Neuron (in vitro differentiated cells): ENCODE results near the gene LSR.
"Not testable (repeated sequence)": the region's sequence is repeated elsewhere in the genome, so short reads cannot be mapped to it uniquely, and the experiment has no call there.

ENCODE experiments used
- H2AFZ ChIP-seq: one replicate; pipeline ENCODE4 v1.6.1; 2013; ENCODE audit warnings: low read depth, mild to moderate bottlenecking, inconsistent platforms, low read length, moderate library complexity
- H3K27me3 ChIP-seq: one replicate; pipeline ENCODE4 v1.6.1; 2013; ENCODE audit warnings: low read length; ENCODE audit not compliant: insufficient read depth
- H3K36me3 ChIP-seq: one replicate; pipeline ENCODE4 v1.6.1; 2013; ENCODE audit warnings: low read length; ENCODE audit not compliant: insufficient read depth
- H3K4me1 ChIP-seq: one replicate; pipeline ENCODE4 v1.6.1; 2013; ENCODE audit warnings: low read length; ENCODE audit not compliant: insufficient read depth
- H3K4me3 ChIP-seq: 2 replicates; pipeline ENCODE4 v1.5.1; 2013; ENCODE audit warnings: mild to moderate bottlenecking, low read length, moderate library complexity
- H3K9me3 ChIP-seq: one replicate; pipeline ENCODE4 v1.6.1; 2013; ENCODE audit warnings: low read length

The LSR gene

DNA sequence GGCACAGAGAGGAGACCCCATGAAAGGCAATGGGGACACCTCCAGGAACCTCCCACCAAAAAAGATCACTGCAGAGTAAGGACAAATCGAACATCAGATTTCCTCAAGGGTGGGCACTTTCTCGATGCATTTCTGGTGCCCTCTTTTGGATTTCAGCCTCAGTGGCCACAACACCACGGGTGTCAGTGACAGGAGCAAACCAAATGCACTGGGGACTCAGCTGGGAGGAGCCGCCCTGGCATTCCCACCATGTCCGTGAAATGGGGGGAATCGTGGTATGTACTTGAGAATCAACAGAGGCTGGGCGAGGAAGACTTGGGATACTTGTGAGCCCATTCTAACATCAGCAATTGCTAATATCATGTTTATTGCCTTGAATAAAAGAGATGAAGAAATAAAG lies 36.6 kb upstream of the LSR start:
- Histone ChIP-seq H2AFZ (no peak overlapping the region), H3K4me3 (no peak overlapping the region), H3K4me1 (no peaks in the 10 kb centered on the region)

DNA sequence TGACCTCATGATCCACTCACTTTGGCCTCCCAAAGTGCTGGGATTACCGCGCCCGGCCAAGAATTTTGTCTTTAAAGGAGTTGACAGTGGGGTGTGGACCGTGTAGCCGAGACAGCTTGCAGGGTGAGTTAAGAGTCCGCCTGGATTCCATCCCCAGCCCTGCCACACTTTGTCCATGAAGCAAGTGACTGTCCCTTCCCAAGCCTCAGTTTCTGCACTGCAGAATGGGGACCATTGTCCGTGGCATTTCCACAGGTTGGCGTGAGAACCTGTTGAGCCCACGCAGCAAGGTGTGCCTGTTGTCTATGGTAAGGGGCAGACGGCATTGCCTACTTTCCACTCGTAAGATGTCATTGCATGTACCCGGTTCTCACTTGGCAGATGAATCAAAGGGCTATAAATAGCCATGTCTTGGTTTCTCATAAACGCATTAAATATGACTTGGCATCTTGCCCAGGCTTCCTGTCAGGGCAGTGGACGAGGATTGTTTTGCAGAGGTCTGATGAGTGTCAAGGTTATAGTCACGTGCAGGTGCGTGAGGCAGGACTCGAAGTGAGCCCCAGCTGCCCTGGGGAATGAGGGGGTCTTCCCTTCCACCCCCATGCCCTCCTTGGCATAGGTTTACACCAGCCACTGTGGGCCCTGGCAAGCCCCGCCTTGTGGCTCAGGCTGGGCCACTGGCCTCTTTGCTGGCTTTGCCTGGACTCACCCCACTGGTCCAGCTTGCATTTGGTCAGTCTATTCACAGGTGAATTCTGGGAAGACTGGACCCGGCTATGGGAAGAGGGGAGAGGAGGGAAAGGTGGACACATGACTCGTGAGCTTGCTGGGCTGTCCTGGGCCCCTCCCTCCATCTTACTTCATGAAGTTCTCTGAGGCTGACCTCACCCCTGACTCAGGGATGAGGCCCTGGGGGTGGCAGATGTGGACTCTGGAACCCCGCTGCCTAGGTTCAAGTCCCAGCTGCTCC lies 34.9 kb upstream of the LSR start:
- Histone ChIP-seq H3K4me3 (no peak overlapping the region), H3K4me1 (no peaks in the 10 kb centered on the region), H3K9me3 (no peaks in the 10 kb centered on the region), H3K27me3 (no peaks in the 10 kb centered on the region), H2AFZ (no peak overlapping the region), H3K36me3 (no peaks in the 10 kb centered on the region)

More for the DNA sequence above, 36.6 kb upstream of the LSR start:
- Histone ChIP-seq H3K27me3 (no peaks in the 10 kb centered on the region), H3K9me3 (no peaks in the 10 kb centered on the region), H3K36me3 (no peaks in the 10 kb centered on the region)

DNA sequence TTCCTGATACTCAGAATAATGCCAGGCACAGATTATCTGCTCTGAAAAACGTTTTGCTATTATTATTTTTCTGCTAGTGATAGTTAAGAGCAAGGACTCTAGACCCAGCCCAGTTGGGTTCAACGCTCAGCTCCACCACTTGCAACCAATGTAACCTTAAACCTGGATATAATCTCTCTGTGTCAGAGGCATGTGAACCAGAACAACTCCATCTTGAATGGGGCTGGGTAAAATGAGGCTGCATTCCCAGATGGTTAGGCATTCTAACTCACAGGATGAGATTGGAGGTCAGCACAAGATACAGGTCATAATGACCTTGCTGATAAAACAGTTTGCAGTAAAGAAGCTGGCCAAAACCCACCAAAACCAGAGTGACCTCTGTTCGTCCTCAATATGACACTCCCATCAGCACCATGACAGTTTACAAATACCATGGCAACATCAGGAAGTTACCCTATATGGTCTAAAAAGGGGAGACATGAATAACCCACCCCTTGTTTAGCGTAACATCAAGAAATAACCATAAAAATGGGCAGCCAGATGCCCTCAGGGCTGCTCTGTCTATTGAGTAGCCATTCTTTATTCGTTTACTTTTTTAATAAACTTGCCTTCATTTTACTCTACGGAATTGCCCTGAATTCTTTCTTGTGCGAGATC lies 33.9 kb upstream of the LSR start:
- no peak overlapping the region for H2AFZ ChIP-seq
- H3K9me3 ChIP-seq: no peaks in the 10 kb centered on the region
- no peaks in the 10 kb centered on the region for H3K36me3 ChIP-seq
- H3K4me3 ChIP-seq: no peak overlapping the region
- H3K27me3 ChIP-seq: no peaks in the 10 kb centered on the region
- H3K4me1 ChIP-seq: no peaks in the 10 kb centered on the region

DNA sequence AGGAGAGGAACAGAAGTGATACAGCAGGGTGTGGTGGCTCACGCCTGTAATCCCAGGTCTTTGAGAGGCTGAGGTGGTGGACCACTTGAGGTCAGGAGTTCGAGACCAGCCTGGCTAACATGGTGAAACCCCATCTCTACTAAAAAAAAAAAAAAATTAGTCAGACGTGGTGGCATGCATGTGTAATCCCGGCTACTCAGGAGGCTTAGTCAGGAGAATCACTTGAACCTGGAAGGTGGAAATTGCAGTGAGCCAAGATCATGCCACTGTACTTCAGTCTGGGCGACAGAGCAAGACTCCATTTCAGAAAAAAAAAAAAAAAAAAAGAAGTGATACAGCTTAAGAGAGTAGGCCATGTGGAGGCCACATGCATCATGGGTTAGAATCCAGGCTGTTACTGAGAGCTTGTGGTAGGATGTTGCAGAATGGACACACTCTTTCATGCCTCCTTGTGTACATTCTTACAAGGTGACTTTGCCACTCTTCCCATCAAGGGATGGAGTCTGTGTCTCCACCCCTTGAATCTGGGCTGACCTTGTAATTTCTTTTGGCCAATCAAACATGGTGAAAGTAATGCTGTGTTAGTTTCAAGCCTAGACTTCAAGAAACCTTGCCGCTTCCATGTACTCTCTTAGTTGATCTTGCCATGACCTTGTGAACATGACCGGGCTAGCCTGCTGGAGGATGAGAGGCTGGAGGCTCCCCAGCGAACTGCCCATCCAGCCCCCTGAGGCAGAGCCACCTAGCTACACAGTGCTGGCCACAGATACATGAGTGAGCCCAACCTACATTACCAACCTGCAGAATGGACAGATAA lies 32.6 kb upstream of the LSR start:
- Histone ChIP-seq H3K4me1 (no peaks in the 10 kb centered on the region), H2AFZ (no peak overlapping the region), H3K4me3 (no peak overlapping the region), H3K9me3 (no peaks in the 10 kb centered on the region), H3K36me3 (no peaks in the 10 kb centered on the region), H3K27me3 (no peaks in the 10 kb centered on the region)

DNA sequence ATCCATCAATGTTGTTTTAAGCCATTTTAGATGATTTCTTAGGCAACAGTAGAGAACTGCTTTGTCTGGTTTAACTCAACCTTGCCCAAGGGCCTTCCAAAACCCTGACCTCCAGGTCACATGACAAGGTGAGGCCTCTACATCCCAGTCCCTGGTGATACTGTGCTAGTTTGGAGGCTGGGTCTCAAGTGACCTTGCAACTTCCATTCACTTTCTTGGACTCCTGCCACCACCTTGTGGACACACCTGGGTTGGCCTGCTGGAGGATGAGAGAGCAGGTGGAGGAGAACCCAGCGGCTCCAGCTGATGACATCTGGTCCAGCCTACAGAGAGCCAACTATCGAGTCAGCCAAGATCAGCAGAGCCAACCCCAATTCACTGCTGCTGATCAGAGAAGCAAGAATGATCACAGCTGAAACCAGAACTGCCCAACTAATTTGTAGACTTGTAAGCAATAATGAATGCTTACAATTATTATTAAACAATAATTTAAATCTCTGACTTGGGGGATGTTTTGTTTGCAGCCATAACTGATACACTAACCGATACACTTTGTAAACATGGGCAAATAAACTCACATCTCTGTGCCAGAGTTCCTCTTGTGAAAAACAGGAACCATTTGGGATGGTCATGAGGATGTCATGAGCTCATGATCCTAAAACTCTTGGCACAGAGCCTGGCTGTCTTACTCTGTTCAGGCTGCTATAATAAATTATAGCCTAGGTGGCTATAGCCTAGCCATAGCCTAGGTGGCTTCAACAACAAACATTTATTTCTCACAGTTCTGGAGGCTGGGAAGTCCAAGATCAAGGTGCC lies 31.8 kb upstream of the LSR start:
- H3K4me3 ChIP-seq: no peak overlapping the region
- H3K36me3 ChIP-seq: no peaks in the 10 kb centered on the region

DNA sequence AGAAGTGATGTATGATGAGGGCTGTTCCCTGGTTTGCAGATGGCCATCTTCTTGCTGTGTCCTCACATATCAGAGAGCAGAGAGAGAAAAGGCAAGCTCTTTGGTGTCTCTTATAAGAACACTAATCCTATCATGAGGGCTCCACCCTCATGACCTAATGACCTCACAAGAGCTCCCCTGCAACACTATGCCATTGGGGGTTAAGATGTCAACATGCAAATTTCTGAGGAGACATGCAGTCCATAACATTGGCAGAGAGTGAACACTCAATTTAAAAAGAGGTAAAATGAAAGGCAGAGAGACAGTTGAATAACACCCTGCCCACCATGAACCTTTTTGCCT lies 31.2 kb upstream of the LSR start:
- Histone ChIP-seq H3K9me3 (no peaks in the 10 kb centered on the region), H3K4me3 (no peak overlapping the region), H2AFZ (no peak overlapping the region), H3K4me1 (no peaks in the 10 kb centered on the region), H3K27me3 (no peaks in the 10 kb centered on the region), H3K36me3 (no peaks in the 10 kb centered on the region)

More for the DNA sequence above, 31.8 kb upstream of the LSR start:
- Histone ChIP-seq H3K9me3 (no peaks in the 10 kb centered on the region), H3K27me3 (no peaks in the 10 kb centered on the region), H3K4me1 (no peaks in the 10 kb centered on the region), H2AFZ (no peak overlapping the region)

DNA sequence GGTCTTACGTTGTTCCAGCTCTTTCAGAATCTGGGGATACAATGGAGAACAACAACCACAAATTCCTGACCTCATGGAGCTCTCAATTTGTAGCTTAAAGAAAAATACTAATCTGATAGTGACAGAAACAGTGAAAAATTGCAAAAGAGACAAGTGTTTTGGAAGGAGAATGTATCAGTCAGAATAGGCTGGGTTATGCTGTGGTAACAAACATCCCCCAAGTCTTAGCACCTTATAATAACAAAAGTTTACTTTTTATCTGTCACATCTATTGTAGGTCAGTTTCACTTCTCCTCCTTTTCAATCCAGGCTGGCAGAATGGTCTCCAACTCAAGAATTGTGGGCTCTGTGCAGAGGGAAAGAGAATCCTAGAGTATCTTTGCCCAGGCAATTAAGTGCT lies 29.8 kb upstream of the LSR start:
- H3K9me3 ChIP-seq: peaks cover 3% of the 10 kb centered on the region
- H3K4me1 ChIP-seq: no peaks in the 10 kb centered on the region
- H3K27me3 ChIP-seq: no peaks in the 10 kb centered on the region
- no peak overlapping the region for H3K4me3 ChIP-seq
- no peak overlapping the region for H2AFZ ChIP-seq
- no peaks in the 10 kb centered on the region for H3K36me3 ChIP-seq

DNA sequence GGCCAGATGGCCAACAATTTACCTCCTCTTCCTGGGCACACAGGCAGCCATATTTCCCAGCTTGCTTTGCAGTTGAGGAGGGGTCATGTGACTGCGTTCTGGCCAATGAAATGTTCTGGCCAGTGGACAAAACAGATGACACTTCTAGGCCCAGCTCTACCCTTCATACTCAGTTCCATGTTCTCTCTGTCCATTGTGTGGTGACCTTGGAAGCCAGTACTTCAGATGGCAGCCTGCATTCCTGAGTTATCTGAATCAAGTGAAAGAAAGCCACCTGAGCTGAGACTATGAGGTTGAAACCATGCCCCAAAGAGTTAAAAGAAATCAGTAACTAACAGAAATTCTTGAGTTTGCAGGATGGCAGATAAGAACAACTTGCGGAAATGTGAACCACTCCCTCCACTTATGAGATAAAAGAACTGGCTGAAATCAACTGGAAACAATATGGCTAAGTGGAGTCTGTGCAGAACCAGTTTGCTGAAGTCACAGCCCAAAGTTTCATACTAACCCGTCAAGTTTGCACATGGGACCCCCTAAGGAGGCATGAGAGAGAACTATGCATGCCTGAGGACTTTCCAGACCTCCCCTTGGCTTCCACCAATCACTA lies 28.4 kb upstream of the LSR start:
- Histone ChIP-seq H3K36me3 (no peaks in the 10 kb centered on the region), H3K4me3 (no peak overlapping the region), H3K27me3 (no peaks in the 10 kb centered on the region), H2AFZ (no peak overlapping the region), H3K4me1 (no peaks in the 10 kb centered on the region), H3K9me3 (peaks cover 3% of the 10 kb centered on the region)

DNA sequence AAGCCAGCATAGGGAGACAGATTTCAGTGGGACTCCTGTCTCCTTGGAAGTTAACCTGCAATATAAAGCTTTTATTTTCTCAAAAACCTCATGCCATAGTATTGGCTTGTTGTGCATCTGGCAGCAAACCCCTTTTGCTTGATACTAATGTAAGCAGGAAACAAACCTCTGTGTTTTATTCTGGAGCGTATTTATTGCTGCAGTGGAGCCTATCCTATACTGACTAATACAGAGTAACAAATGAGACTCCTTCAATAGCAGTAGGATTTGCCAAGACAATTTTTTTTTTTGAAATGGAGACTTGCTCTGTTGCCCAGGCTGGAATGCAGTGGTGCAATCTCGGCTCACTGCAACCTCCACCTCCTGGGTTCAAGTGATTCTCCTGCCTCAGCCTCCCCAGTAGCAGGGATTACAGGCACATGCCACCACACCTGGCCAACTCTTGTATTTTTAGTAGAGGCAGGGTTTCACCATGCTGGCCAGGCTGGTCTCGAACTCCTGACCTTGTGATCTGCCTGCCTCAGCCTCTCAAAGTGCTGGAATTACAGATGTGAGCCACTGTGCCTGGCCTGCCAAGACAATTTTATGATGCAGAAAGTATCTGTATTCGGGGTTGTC lies 27.7 kb upstream of the LSR start:
- H3K36me3 ChIP-seq, H2AFZ ChIP-seq, H3K4me3 ChIP-seq, H3K27me3 ChIP-seq, H3K9me3 ChIP-seq, H3K4me1 ChIP-seq: not testable (repeated sequence)

DNA sequence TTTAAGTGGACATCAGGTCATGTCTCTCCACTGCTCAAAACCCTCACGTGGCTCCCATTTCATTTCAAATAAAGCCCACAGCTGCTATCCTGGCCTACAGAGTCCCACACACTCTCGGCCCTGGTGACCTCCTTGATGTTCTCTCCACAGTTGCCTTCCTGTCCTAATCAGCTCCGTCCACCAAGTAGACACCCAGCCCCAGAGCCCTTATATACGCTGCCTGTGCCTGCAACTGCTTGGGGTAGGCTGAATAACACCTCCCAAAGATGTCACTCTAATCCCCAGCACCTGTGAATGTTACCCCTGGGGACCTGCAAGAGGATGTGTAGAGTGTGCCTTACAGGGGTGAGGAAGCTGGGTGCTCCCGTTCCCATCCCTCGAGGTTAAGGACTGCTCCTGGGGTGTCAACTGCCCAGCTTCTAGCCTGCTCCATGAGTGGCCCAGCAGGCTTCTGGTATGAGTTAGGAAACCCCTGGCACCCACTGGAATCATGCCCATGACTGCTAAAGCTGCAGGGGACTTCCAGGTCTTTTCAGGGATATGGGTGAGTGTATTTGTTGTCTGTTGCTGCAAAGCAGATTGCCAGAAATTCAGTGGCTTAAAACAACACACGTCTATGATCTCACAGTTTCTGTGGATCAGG lies 26.3 kb upstream of the LSR start:
- Histone ChIP-seq H3K9me3 (peaks cover 3% of the 10 kb centered on the region), H3K36me3 (no peaks in the 10 kb centered on the region), H3K4me1 (no peaks in the 10 kb centered on the region), H3K4me3 (no peak overlapping the region), H2AFZ (no peak overlapping the region), H3K27me3 (no peaks in the 10 kb centered on the region)

DNA sequence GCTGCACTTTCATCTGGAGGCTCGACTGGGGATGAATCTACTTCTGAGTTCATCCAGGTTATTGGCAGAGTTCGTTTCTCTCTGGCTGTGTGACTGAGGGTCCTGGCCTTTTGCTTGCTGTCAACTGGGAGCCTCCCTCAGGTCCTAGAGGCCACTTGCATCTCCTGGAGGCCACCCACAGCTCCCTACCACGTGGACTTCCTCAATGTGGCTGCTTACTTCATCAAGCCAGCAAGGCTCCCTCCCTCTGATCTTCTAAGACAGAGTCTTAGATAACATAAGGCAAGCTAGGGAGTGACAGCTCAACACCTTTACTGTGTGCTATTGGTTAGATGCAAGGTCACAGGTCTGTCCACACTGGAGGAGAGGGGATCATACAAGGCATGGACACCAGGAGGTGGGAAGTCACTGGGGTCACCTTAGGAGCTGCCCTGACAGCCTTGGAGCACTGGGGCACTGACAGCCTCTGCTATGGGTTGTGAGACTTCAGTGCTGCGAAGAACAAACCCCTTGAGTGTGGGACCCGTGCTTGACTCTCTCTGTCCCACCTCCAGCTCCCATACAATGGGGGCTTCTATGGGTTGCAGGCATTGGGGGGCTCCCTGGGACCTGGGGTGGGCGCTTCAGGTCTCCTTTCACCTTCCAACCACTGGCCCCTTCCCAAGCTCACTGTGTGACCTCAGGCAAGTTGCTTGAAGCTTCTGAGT lies 25.6 kb upstream of the LSR start:
- Histone ChIP-seq H3K4me3 (no peak overlapping the region), H3K36me3 (no peaks in the 10 kb centered on the region), H3K27me3 (no peaks in the 10 kb centered on the region), H3K4me1 (no peaks in the 10 kb centered on the region), H3K9me3 (peaks cover 3% of the 10 kb centered on the region), H2AFZ (no peak overlapping the region)
